Measurements from ENCODE around the gene DNAJC3.

- TF ChIP-seq, protein P1, sequence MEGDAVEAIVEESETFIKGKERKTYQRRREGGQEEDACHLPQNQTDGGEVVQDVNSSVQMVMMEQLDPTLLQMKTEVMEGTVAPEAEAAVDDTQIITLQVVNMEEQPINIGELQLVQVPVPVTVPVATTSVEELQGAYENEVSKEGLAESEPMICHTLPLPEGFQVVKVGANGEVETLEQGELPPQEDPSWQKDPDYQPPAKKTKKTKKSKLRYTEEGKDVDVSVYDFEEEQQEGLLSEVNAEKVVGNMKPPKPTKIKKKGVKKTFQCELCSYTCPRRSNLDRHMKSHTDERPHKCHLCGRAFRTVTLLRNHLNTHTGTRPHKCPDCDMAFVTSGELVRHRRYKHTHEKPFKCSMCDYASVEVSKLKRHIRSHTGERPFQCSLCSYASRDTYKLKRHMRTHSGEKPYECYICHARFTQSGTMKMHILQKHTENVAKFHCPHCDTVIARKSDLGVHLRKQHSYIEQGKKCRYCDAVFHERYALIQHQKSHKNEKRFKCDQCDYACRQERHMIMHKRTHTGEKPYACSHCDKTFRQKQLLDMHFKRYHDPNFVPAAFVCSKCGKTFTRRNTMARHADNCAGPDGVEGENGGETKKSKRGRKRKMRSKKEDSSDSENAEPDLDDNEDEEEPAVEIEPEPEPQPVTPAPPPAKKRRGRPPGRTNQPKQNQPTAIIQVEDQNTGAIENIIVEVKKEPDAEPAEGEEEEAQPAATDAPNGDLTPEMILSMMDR (conservative IDR thresholded peaks at IDR 0.05; ENCODE audit: low read length): no peak
- TF ChIP-seq EZH2phosphoT487 (IDR thresholded peaks at IDR 0.05; ENCODE audit: borderline replicate concordance): no peak
Measured at GRCh38 chr13:95703576-95703975, 26.6 kb downstream of the DNAJC3 start.
